Spleen (tissue), 7 donors: ENCODE measurements around the gene AEBP1.

Experiments
- POLR2AphosphoS5 ChIP-seq, 3 donors: sonication (generic); formaldehyde crosslinking; IDR thresholded peaks; one replicate each; pipeline ENCODE4 v1.5.1; 2017; ENCODE audit warnings: antibody characterized with exemption in 3 of 3
- TF ChIP-seq, protein P1 (sequence below), 11 experiments: fragments of 200-600 bp in 7 of 11; fragments of 450-650 bp in 4 of 11; sonication (generic) in 4 of 11; IDR thresholded peaks in 8 of 11; conservative IDR thresholded peaks in 3 of 11; 1 replicate in 7 of 11; 2 replicates in 4 of 11; pipeline versions ENCODE4 v1.4.0 to v1.8.0; 2016 to 2021; ENCODE audit warnings: antibody characterized with exemption in 11 of 11, inconsistent platforms in 4 of 11, mild to moderate bottlenecking in 1 of 11
- donor health status: DM: no; HTN: no; CAD: no; lungs with moderate emphysema.
- donor health status: DM: no; HTN: no; CAD: no.
- donor health status: DM: no; HTN: no; CAD: no.

- no peak for TF ChIP-seq POLR2AphosphoS5 (IDR thresholded peaks at IDR 0.05)
- TF ChIP-seq, protein P1, sequence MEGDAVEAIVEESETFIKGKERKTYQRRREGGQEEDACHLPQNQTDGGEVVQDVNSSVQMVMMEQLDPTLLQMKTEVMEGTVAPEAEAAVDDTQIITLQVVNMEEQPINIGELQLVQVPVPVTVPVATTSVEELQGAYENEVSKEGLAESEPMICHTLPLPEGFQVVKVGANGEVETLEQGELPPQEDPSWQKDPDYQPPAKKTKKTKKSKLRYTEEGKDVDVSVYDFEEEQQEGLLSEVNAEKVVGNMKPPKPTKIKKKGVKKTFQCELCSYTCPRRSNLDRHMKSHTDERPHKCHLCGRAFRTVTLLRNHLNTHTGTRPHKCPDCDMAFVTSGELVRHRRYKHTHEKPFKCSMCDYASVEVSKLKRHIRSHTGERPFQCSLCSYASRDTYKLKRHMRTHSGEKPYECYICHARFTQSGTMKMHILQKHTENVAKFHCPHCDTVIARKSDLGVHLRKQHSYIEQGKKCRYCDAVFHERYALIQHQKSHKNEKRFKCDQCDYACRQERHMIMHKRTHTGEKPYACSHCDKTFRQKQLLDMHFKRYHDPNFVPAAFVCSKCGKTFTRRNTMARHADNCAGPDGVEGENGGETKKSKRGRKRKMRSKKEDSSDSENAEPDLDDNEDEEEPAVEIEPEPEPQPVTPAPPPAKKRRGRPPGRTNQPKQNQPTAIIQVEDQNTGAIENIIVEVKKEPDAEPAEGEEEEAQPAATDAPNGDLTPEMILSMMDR (IDR thresholded peaks at IDR 0.05 in 8 of 11, conservative IDR thresholded peaks at IDR 0.05 in 3 of 11): no peak
Observed at GRCh38 chr7:44161371-44161770, 57.2 kb downstream of the AEBP1 start.
